Nephron (organoid): ENCODE measurements around the gene PON1.

ENCODE experiments used
- H3K27ac Mint-ChIP-seq, 3 experiments: 2 replicates each; pipeline ENCODE4 v1.8.0; 2020; ENCODE audit warnings: mixed read lengths in 3 of 3, mild to moderate bottlenecking in 2 of 3, moderate library complexity in 1 of 3
- H3K27me3 Mint-ChIP-seq: 2 replicates; pipeline ENCODE4 v1.8.0; 2021; ENCODE audit warnings: low read depth, mild to moderate bottlenecking, moderate library complexity, mixed read lengths
- H3K36me3 Mint-ChIP-seq: 2 replicates; pipeline ENCODE4 v1.8.0; 2020; ENCODE audit warnings: low read depth, mixed read lengths
- H3K4me1 Mint-ChIP-seq: 2 replicates; pipeline ENCODE4 v1.8.0; 2020; ENCODE audit warnings: mixed read lengths
- H3K4me3 Mint-ChIP-seq, 3 experiments: 2 replicates each; pipeline ENCODE4 v1.8.0; 2020; ENCODE audit warnings: mild to moderate bottlenecking in 3 of 3, mixed read lengths in 3 of 3, moderate library complexity in 2 of 3
- H3K9me3 Mint-ChIP-seq: 2 replicates; pipeline ENCODE4 v1.8.0; 2020; ENCODE audit warnings: mixed read lengths
- CTCF ChIP-seq, 3 experiments: fragments of 200-600 bp; sonication (generic); IDR thresholded peaks; one replicate each; pipeline ENCODE4 v1.5.0; 2021; ENCODE audit warnings: antibody characterized with exemption in 3 of 3; ENCODE audit not compliant: unreplicated experiment in 3 of 3

PON1 gene

GRCh38 chr7:95324431-95324830, at the start of gene PON1:
Gene PON1 (minus strand): TSS chr7:95324532. CDS start chr7:95324475, 57 bp downstream.
- Mint-ChIP-seq H3K27ac (no peak within 1 kb of the TSS), H3K4me3 (no peak within 1 kb of the TSS), H3K27me3 (peaks cover 16% of the 10 kb centered on the region), H3K9me3 (peaks cover 7% of the 10 kb centered on the region), H3K36me3 (no peaks in the 10 kb centered on the region), H3K4me1 (no peaks in the 10 kb centered on the region)
- TF ChIP-seq CTCF (IDR thresholded peaks at IDR 0.05; ENCODE audit: unreplicated experiment in 3 of 3): no peak

DNA sequence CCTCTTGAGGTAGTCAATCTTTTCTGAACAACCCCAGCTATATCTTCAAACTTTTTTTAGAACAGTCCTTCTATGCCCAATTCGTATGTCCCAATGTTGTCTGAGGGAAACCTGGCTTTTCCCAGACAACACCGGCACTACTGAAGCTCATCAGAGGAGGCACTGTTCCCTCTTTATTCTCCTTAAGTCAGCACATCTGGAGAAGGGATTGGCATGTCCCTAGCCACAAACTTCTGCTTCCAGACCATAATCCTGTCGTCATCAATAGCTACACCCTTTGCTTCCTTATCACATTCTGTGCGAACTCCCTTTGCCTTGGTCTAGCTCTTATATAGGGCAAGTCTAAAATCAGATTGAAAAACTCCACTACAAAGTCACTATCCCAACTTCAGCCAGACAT, 49.0 kb upstream of the PON1 start:
- Mint-ChIP-seq H3K4me1 (no peaks in the 10 kb centered on the region), H3K4me3 (no peak overlapping the region), H3K9me3 (peaks cover 14% of the 10 kb centered on the region), H3K36me3 (no peaks in the 10 kb centered on the region), H3K27ac (no peak overlapping the region), H3K27me3 (no peaks in the 10 kb centered on the region)
- no peak for TF ChIP-seq CTCF (IDR thresholded peaks at IDR 0.05; ENCODE audit: unreplicated experiment in 3 of 3)

DNA sequence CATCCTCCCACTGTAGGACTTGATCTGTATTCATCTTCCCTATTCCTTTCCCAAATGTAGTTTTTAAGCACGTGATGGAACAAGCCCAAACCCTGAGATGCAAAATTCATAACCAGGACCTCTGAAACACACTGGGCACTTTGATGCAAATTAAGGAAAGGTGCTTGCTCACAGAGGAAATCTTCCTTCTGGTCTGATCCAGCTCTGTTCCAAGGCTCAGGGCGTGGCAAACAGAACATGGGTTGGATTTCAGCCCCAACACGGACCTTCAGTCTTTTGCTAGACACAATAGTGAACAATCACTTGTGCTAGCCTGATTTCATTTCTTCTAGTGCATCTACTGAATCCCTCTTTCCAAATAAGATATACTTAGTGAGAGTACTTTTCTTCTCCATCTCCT, 43.9 kb upstream of the PON1 start:
- H3K27ac Mint-ChIP-seq: no peak overlapping the region
- no peaks in the 10 kb centered on the region for H3K27me3 Mint-ChIP-seq
- no peaks in the 10 kb centered on the region for H3K36me3 Mint-ChIP-seq
- no peak overlapping the region for H3K4me3 Mint-ChIP-seq
- H3K9me3 Mint-ChIP-seq: no peaks in the 10 kb centered on the region
- H3K4me1 Mint-ChIP-seq: peaks cover 5% of the 10 kb centered on the region
- no peak for TF ChIP-seq CTCF (IDR thresholded peaks at IDR 0.05; ENCODE audit: unreplicated experiment in 3 of 3)

- no peak overlapping the region for H3K4me3 Mint-ChIP-seq
- H3K4me1 Mint-ChIP-seq: peaks cover 6% of the 10 kb centered on the region
- no peaks in the 10 kb centered on the region for H3K9me3 Mint-ChIP-seq
- H3K27me3 Mint-ChIP-seq: no peaks in the 10 kb centered on the region
- TF ChIP-seq CTCF (IDR thresholded peaks at IDR 0.05; ENCODE audit: unreplicated experiment in 3 of 3): no peak
- H3K36me3 Mint-ChIP-seq: no peaks in the 10 kb centered on the region
- no peak overlapping the region for H3K27ac Mint-ChIP-seq
Measured at GRCh38 chr7:95367606-95368005, 43.3 kb upstream of the PON1 start.

DNA sequence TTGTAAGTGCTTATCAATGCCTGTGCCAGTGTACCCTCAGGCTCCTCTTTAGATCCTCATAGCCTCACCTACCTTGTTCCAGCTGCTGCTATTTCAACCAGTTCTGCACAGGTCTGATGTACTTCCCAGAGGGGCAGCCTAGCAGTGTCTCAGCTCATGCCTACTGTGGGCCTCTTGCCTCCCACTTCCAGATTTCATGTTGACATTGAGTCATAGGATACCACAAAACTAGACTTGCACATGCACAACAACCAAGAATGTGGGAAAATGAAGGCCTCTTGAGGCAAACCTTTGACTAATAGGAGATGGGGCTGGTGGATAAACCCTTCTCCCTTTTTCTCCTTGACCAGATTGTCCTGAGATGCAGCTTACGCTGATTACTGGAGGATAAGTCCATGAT, 40.8 kb upstream of the PON1 start:
- Mint-ChIP-seq H3K4me1 (peaks cover 6% of the 10 kb centered on the region), H3K27me3 (no peaks in the 10 kb centered on the region), H3K27ac (no peak overlapping the region), H3K36me3 (no peaks in the 10 kb centered on the region), H3K9me3 (no peaks in the 10 kb centered on the region), H3K4me3 (no peak overlapping the region)
- TF ChIP-seq CTCF (IDR thresholded peaks at IDR 0.05; ENCODE audit: unreplicated experiment in 3 of 3): no peak

GRCh38 chr7:95357623-95358022, 33.3 kb upstream of the PON1 start:
- Mint-ChIP-seq H3K36me3 (no peaks in the 10 kb centered on the region), H3K9me3 (peaks cover 6% of the 10 kb centered on the region), H3K4me1 (no peaks in the 10 kb centered on the region), H3K27me3 (no peaks in the 10 kb centered on the region), H3K27ac (no peak overlapping the region), H3K4me3 (no peak overlapping the region)
- TF ChIP-seq CTCF (IDR thresholded peaks at IDR 0.05; ENCODE audit: unreplicated experiment in 3 of 3): no peak
